Measurements from ENCODE around the gene CSGALNACT2.

CSGALNACT2 gene

DNA sequence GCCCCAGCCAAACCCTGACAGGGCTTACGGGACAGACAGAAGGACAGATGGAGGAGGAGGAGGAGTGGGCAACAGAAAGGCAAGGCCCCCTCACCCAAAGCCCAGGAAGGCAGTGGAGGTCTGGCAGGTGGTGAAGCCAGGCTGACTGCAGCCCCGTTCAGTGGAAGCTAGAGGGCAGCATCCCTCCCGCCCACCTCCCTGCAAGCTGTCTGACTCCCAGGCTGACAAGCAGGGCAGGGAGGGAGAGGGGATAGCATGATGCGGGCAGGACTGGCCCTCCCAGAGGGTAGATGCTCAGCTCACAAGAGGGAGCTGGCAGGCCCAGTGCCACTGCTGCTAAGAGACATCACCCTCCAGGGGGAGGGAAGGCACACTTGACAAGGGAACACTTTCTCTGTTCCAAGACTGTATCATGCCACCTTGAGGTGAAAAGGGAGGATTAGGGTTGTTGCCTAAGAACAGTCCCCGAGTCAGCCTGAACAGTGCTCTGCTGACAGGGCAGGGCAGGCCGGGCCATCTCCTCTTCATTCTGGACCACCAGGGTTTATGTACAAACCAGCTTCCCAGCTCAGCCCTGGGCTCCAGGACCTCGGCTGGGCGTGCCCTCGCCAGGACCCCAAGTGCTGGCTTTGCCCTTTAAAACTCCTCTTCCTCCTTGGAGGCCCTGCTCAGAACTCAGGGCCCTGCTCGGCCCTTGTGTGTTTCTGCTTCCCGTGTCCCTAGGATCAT lies 66.9 kb downstream of the CSGALNACT2 start:
- peak; percentile 73 for DNase-seq (ENCODE audit: low read depth)
- TF ChIP-seq, protein P1, sequence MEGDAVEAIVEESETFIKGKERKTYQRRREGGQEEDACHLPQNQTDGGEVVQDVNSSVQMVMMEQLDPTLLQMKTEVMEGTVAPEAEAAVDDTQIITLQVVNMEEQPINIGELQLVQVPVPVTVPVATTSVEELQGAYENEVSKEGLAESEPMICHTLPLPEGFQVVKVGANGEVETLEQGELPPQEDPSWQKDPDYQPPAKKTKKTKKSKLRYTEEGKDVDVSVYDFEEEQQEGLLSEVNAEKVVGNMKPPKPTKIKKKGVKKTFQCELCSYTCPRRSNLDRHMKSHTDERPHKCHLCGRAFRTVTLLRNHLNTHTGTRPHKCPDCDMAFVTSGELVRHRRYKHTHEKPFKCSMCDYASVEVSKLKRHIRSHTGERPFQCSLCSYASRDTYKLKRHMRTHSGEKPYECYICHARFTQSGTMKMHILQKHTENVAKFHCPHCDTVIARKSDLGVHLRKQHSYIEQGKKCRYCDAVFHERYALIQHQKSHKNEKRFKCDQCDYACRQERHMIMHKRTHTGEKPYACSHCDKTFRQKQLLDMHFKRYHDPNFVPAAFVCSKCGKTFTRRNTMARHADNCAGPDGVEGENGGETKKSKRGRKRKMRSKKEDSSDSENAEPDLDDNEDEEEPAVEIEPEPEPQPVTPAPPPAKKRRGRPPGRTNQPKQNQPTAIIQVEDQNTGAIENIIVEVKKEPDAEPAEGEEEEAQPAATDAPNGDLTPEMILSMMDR (IDR thresholded peaks at IDR 0.05; ENCODE audit: low read depth, low read length) = peak; percentile 81
- TF ChIP-seq MYC (IDR thresholded peaks at IDR 0.05; ENCODE audit: low read depth, low read length) = no peak
- no peak overlapping the region for H3K4me3 ChIP-seq (ENCODE audit: low read depth, low read length)

DNA sequence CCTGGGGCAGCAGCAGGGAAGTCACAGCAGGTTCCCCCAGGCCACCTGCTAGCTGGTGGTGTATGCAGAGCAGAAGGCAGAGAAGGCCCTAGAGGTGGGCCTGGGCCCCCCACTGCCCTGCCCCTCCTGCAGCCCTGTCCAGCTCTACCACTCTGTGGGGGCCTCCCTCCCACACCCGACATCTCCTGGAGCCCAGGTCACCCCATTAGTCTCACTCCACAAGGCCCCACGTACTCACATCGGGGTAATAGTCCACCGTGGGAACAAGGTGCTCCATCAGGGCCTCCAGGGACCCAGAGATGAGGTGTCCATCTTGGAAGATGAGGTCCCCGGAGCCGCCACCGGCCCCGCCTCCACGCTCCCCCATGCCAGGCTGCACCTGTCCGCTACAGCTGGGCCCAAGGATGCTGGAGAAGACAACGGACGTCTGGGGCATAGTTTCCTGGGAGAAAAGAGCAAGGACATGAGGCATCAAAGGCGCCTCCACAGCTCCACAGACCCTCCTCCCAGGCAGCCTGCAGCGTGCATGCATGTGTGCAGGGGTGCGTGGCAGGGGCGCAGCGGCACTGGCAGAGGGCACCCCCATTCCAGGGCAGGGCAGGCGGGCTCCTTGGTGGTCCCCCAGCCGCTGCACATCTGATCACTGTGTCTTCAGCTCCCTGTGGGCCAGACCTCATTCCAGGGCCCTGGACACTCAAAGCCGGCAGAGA lies 67.6 kb downstream of the CSGALNACT2 start:
- TF ChIP-seq MYC (IDR thresholded peaks at IDR 0.05; ENCODE audit: low read depth, low read length) (no peak), POLR2A (IDR thresholded peaks at IDR 0.05; ENCODE audit: extremely low read depth, insufficient read length) (no peak)
- TF ChIP-seq, protein P2, sequence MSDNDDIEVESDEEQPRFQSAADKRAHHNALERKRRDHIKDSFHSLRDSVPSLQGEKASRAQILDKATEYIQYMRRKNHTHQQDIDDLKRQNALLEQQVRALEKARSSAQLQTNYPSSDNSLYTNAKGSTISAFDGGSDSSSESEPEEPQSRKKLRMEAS (IDR thresholded peaks at IDR 0.05; ENCODE audit: low read depth, low read length) = no peak
- TF ChIP-seq, protein P1 (IDR thresholded peaks at IDR 0.05; ENCODE audit: low read depth, low read length) = no peak
- no peak overlapping the region for H3K4me3 ChIP-seq (ENCODE audit: low read depth, low read length)
- DNase-seq (ENCODE audit: low read depth) = no peak

DNA sequence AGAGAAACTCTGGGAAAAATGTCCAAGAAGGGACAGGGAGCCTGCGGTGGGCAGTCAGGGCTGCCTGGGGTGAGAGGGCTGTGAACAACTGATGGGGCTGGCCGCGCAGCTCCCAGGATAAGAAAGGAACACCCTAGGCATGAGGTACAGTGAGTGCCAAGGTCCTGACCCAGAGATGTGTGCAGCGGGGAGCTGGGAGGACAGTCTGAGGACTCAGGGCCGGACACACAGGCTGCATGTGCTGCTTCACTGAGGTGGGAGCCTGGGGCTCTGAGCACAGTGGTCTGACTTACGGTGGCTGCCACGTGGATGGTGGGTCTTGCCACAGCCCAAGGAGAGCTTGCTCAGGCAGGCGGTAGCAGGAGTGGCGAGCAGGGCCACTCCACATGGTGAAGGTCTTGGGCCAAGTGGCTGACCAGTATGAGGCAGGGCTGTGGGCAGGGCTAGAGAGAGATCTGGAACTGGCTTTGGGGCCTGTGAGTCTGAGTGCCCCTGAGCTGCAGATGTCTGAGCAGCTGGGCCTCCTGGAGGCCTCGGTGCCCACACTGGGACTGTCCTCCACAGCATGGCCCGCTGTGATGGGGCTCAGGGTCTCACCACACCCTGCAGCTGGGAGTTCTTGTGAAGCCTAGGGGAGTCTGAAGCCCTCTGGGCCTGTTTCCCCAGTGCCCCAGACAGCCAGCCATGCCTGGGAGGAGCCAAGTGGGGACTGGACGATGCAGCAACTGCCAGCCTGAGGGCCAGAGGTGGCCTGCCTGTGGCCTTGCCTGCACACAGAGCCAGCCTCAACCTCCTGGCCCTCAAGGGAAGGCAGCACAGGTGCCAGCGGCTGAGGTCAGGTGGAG lies 68.4 kb downstream of the CSGALNACT2 start:
- TF ChIP-seq, protein P1 (IDR thresholded peaks at IDR 0.05; ENCODE audit: low read depth, low read length) = no peak
- TF ChIP-seq MYC (IDR thresholded peaks at IDR 0.05; ENCODE audit: low read depth, low read length) = no peak
- no peak for TF ChIP-seq POLR2A (IDR thresholded peaks at IDR 0.05; ENCODE audit: extremely low read depth, insufficient read length)
- TF ChIP-seq, protein P2 (IDR thresholded peaks at IDR 0.05; ENCODE audit: low read depth, low read length) = no peak
- DNase-seq (ENCODE audit: low read depth) = no peak
- no peak overlapping the region for H3K4me3 ChIP-seq (ENCODE audit: low read depth, low read length)

DNA sequence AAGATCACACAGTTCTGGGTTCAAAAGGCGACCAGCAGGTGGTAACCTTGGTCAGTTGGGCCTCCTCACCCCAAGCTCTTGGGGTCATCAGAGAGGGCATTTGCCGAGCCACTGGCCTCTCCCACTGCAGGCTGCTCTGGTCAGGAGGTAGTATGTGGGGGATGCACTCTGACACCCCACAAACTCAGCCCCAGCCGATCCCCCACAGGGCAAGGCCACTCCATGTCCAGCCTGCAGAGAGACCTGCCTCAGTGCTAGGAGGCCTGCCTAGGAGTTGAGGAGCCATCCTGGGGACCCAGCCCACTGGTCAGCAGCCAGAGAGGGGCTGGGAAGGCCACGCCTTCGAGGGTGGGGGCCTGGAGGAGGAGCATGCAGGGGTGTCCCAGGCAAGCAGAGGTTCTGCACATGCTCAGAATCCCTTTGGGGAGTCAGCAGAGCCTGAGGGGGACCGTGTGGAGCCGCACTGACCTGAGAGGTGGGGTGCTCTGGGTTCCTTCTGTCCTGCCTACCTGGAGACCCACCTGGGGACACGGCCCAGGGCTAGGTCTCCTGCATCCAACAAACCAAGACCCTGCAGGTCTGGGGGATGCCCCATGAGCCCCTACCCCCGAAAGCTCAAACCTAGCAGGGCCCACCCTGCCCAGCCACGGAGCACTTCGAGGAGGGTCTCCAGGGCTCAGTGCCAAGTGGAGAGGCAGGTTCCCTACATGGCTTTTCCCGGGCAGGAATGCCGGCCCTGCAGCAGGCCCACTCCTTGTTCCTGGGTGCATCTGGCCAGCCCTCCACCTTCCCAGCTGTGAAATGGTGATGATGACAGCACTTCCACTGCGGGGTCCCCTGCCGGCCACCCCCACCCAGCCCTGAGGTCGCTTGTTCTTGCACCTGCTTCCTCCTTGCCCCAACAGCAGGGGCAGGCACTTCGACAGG lies 70.2 kb downstream of the CSGALNACT2 start:
- no peak overlapping the region for H3K4me3 ChIP-seq (ENCODE audit: low read depth, low read length)
- no peak for DNase-seq (ENCODE audit: low read depth)
- TF ChIP-seq POLR2A (IDR thresholded peaks at IDR 0.05; ENCODE audit: extremely low read depth, insufficient read length) (no peak), MYC (IDR thresholded peaks at IDR 0.05; ENCODE audit: low read depth, low read length) (no peak)
- TF ChIP-seq, protein P2 (IDR thresholded peaks at IDR 0.05; ENCODE audit: low read depth, low read length) = no peak
- TF ChIP-seq, protein P1 (IDR thresholded peaks at IDR 0.05; ENCODE audit: low read depth, low read length) = no peak

DNA sequence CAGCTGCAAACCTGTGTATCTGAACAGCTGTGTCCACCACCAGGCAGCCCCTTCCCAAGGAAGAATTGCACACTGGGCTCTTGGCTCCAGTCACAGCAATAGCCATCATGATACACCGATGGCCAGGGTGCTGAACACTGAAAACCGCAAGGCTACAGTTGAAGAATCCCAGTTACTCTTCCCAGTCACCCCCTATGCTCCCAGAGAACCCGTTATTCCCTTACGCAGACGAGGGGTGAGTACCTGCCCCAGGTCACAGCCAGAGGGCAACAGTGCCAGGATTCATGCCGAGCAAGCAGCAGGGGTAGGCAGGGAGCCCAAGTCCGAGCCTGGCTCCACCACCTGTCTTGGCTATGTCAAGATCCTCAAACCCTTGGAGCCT lies 70.8 kb downstream of the CSGALNACT2 start:
- H3K4me3 ChIP-seq (ENCODE audit: low read depth, low read length) = no peak overlapping the region
- TF ChIP-seq, protein P1 (IDR thresholded peaks at IDR 0.05; ENCODE audit: low read depth, low read length) = no peak
- TF ChIP-seq, protein P2 (IDR thresholded peaks at IDR 0.05; ENCODE audit: low read depth, low read length) = no peak
- TF ChIP-seq MYC (IDR thresholded peaks at IDR 0.05; ENCODE audit: low read depth, low read length) = no peak
- no peak for TF ChIP-seq POLR2A (IDR thresholded peaks at IDR 0.05; ENCODE audit: extremely low read depth, insufficient read length)
- no peak for DNase-seq (ENCODE audit: low read depth)

All from NB4 (cell line).